HG03457 (cell line): ENCODE measurements around the gene ABO.
"Not testable (repeated sequence)": the region's sequence is repeated elsewhere in the genome, so short reads cannot be mapped to it uniquely, and the experiment has no call there.

Experiments used
- ATAC-seq: cut with Tn5 transposase; IDR thresholded peaks from one replicate; pipeline ENCODE4 v1.9.1; 2021; ENCODE audit warnings: moderate number of reproducible peaks; ENCODE audit not compliant: unreplicated experiment

Gene ABO

DNA sequence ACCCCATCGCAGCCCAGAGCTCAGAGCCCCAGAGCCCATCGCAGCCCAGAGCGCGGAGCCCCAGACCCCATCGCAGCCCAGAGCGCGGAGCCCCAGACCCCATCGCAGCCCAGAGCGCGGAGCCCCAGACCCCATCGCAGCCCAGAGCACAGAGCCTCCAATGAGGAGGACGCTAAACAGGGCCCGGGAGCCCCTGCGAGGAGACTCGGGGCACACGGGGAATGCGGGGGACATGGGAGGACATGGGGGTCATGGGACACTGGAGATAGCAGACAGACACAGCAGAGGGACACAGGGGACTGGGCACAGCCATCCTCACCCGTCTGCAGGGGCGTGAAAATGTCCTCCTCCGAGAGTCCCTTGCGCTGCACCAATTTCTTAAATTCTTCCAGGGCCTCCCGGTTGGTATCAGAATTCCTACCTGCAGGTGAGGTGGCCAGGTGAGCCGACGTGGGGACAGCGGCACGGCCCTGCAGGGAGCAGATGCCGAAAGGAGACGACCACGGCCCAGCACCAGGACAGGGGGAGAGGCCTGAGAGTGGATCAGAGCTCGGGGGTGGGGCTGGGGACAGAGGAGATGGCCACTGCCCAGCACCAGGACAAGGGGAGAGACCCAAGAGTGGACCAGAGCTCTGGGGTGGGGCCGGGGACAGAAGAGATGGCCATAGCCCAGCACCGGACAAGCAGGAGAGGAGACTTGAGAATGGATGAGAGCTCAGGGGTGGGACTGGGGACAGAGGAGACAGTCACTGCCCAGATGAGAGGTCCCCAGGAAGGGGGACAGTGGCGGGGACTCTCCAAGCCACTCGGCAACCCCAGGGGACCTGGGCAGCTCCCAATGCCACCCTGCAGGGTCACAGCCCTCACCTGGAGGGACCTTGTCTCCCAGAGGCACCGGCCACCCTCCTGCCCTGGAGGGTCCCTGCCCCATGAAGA is 68.7 kb downstream of the ABO start:
- ATAC-seq: no peak

- not testable (repeated sequence) for ATAC-seq
Measured at GRCh38 chr9:133205481-133205887, 69.5 kb downstream of the ABO start.
